Measurements from ENCODE around the gene HOMER1. TPM values are rescaled to one million over a fixed set of nuclear protein-coding genes. Genes with fewer than 3 reads are reported as not detected.
"Not testable (repeated sequence)": the region's sequence is repeated elsewhere in the genome, so short reads cannot be mapped to it uniquely, and the experiment has no call there.

HOMER1 gene
- total RNA-seq, 2 experiments from 2014 or later = 2.4 to 3.1 TPM

DNA sequence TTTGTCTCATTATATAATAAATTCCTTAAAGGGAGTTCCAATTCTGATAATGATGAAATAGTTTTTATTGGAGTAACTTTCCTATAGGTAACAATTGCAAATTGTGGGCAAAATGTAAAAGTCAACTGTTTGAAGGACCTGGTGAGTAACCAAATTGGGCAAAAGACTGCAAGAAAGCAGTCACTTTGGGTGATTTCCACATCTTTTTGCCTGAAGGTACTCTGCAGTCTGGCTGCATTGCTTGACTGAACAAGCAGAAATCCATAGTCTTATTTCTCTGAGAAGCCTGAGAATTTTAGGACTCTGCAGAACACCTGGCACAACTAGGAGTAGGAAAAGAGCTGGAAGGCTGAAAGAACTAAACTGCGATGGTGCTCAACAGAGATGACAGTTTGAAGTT, 114.9 kb downstream of the HOMER1 start:
- ChIA-PET CTCF (no interaction called here), POLR2A (no interaction called here)
- Mint-ChIP-seq H3K4me3 (no peak overlapping the region), H3K4me1 (ENCODE audit: low read depth) (no peaks in the 10 kb centered on the region), H3K36me3 (ENCODE audit: low read depth) (no peaks in the 10 kb centered on the region), H3K27ac (no peak overlapping the region), H3K27me3 (ENCODE audit: low read depth) (no peaks in the 10 kb centered on the region), H3K9me3 (ENCODE audit: insufficient read depth) (no peaks in the 10 kb centered on the region)
- ATAC-seq (no peak), DNase-seq (no peak)

DNA sequence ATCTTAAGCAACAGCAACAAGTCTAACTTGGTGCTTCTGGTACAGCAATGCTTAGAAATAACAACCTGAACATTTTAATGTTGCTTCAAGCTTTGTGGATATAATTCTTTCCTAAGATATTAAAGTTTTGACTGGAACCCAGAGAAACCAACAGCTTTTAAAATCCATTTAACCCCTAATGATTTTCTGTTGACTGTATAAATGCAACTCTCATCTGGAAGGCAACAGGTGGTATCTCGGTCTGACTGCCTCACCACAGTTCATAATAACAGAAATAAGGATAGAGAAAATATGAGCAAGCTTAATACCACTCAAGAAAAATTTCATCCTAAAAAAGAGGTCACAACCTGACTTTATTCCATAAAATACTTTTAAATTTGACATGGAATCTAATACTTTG, 116.9 kb downstream of the HOMER1 start:
- H3K4me3 Mint-ChIP-seq = no peak overlapping the region
- H3K27me3 Mint-ChIP-seq (ENCODE audit: low read depth) = no peaks in the 10 kb centered on the region
- no peaks in the 10 kb centered on the region for H3K9me3 Mint-ChIP-seq (ENCODE audit: insufficient read depth)
- POLR2A ChIA-PET = interaction anchor here (1.1 kb wide), 1 partner anchor 14 kb away, joined by 3 read pairs; no protein-coding TSS in a partner anchor
- no peaks in the 10 kb centered on the region for H3K36me3 Mint-ChIP-seq (ENCODE audit: low read depth)
- H3K4me1 Mint-ChIP-seq (ENCODE audit: low read depth) = no peaks in the 10 kb centered on the region
- H3K27ac Mint-ChIP-seq = no peak overlapping the region
- ATAC-seq = no peak
- CTCF ChIA-PET = no interaction called here
- no peak for DNase-seq

DNA sequence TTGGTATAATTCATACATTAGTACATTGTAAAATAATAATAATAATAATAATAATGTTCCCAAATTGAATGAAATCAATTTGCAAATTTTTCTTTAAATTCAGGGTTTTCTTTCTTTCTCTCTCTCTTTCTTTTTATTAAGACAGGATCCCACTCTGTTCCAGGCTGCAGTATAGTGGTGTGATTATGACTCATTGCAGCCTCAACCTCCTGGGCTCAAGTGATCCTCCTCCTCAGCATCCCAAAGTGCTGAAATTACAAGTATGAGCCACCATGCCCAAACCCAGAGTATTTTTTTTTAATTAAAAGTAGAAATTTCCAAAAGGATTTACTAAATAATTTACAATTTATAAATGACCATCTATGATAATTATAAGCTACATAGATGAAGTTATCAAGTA, 117.7 kb downstream of the HOMER1 start:
- Mint-ChIP-seq H3K27ac (no peak overlapping the region), H3K4me3 (no peak overlapping the region), H3K27me3 (ENCODE audit: low read depth) (no peaks in the 10 kb centered on the region), H3K9me3 (ENCODE audit: insufficient read depth) (no peaks in the 10 kb centered on the region), H3K36me3 (ENCODE audit: low read depth) (no peaks in the 10 kb centered on the region), H3K4me1 (ENCODE audit: low read depth) (no peaks in the 10 kb centered on the region)
- ChIA-PET CTCF (no interaction called here), POLR2A (no interaction called here)
- ATAC-seq (no peak), DNase-seq (no peak)

DNA sequence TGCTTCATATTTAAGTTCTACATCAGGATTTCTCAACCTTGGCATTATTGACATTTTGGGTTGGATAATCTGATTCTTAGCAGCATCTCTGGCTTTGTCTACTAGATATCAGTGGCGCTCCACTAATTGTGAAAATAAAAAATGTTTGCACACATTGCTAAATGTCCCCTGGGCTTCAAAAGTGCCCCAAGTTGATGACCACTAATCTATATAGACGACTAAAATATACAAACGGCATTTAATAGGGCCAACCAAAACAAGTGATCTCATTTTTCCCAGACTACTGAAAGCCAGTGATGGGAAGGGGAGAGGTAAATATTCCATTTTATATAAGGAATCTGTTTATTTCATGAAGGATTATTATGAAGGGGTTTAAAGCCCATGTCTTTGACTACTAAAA, 118.6 kb downstream of the HOMER1 start:
- no peak for DNase-seq
- no peak for ATAC-seq
- no peak overlapping the region for H3K4me3 Mint-ChIP-seq
- no peaks in the 10 kb centered on the region for H3K4me1 Mint-ChIP-seq (ENCODE audit: low read depth)
- no peaks in the 10 kb centered on the region for H3K9me3 Mint-ChIP-seq (ENCODE audit: insufficient read depth)
- H3K27ac Mint-ChIP-seq = no peak overlapping the region
- ChIA-PET CTCF (no interaction called here), POLR2A (no interaction called here)
- H3K36me3 Mint-ChIP-seq (ENCODE audit: low read depth) = no peaks in the 10 kb centered on the region
- H3K27me3 Mint-ChIP-seq (ENCODE audit: low read depth) = no peaks in the 10 kb centered on the region

DNA sequence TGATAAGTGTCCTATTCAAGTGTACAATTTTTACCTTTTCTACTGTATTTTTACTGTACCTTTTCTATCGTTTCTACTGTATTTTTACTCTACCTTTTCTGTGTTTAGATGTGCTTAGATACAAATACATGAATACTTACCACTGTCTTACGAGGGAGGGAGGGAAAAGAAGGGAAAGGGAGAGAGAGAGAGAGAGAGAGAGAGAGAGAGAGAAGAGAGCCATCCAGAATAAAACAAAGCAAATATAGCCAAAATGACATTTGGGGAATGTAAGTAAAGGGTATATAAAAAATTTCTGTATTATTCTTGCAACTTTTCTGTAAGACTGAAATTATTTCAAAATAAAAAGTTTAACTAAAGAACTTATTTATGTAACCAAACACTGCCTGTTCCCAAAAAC, 121.2 kb downstream of the HOMER1 start:
- Mint-ChIP-seq H3K27me3 (ENCODE audit: low read depth) (no peaks in the 10 kb centered on the region), H3K36me3 (ENCODE audit: low read depth) (no peaks in the 10 kb centered on the region), H3K4me1 (ENCODE audit: low read depth) (no peaks in the 10 kb centered on the region), H3K9me3 (ENCODE audit: insufficient read depth) (no peaks in the 10 kb centered on the region), H3K4me3 (no peak overlapping the region), H3K27ac (no peak overlapping the region)
- ATAC-seq (no peak), DNase-seq (no peak)
- ChIA-PET POLR2A (no interaction called here), CTCF (no interaction called here)

DNA sequence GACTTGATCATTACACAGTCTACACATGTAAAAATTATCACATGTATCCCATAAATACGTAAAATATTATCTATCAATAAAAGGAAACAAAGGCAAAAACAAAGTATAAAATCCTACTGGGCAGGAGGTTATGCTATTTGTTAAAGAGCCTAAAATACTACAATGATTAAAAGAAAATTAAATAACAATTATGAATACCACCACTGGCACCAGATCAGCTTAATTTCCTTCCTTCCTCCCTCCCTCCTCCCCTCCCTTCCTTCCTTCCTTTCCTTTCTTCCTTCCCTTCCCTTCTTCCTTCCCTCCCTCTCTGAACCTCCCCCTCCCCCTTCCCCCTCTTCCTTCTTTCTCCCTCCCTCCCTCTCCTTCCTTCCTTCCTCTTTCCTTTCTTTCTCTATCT, 127.3 kb downstream of the HOMER1 start:
- CTCF ChIA-PET = no interaction called here
- peaks cover 12% of the 10 kb centered on the region for H3K36me3 Mint-ChIP-seq (ENCODE audit: low read depth)

DNA sequence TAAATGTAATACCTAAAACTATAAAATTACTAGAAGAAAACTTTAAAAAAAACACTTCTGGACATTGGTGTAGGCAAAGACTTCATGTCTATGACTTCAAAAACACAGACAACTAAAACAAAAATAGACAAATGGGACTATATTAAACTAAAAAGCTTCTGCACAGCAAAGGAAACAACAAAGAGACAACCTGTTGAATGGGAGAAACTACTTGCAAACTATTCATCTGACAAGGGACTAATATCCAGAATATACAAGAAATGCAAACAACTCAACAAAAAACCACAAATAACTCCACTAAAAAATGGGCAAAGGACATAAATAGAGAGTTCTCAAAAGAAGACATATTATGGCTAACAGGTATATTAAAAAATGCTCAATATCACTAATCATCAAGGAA, 128.8 kb downstream of the HOMER1 start:
- H3K27ac Mint-ChIP-seq; H3K27me3 Mint-ChIP-seq (ENCODE audit: low read depth); DNase-seq; CTCF ChIA-PET; H3K4me1 Mint-ChIP-seq (ENCODE audit: low read depth); H3K4me3 Mint-ChIP-seq; POLR2A ChIA-PET; ATAC-seq: not testable (repeated sequence)
- H3K36me3 Mint-ChIP-seq (ENCODE audit: low read depth) = peaks cover 16% of the 10 kb centered on the region
- H3K9me3 Mint-ChIP-seq (ENCODE audit: insufficient read depth) = peaks cover 32% of the 10 kb centered on the region

More for the DNA sequence above, 127.3 kb downstream of the HOMER1 start:
- Mint-ChIP-seq H3K9me3 (ENCODE audit: insufficient read depth) (peaks cover 25% of the 10 kb centered on the region), H3K27ac (no peak overlapping the region), H3K4me3 (no peak overlapping the region), H3K4me1 (ENCODE audit: low read depth) (no peaks in the 10 kb centered on the region), H3K27me3 (ENCODE audit: low read depth) (no peaks in the 10 kb centered on the region)
- POLR2A ChIA-PET = no interaction called here
- ATAC-seq = no peak
- DNase-seq = no peak

DNA sequence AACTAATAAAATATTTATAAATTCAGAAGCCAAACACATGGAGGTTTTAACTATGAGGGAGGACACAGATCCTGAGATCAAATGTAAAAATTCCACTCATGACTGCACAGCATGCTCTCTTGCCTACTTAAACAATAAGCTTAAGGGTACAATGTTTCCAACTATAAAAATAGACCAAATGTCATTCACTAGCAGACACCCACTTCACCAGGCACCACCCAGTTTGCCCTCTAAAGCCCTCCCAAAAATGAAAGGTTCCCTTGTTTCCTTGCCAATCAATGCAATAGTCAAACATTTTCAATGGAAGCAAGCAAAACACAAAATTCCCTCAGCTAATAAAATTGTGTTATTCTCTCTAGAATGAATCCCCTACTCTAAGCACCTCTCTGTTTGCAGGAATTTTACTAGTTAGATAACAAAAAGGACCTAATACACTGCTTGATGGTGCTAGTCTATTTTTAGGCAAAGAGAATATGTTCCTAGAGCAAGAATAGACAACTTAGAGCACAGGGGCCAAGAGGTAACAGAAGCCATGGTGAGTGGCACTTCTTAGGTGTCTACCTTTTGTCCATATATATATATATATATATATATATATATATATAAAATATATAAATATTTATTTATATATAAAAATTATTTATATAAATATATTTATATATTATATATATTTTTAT, 135.3 kb downstream of the HOMER1 start:
- Mint-ChIP-seq H3K27me3 (ENCODE audit: low read depth) (no peaks in the 10 kb centered on the region), H3K36me3 (ENCODE audit: low read depth) (peaks cover 11% of the 10 kb centered on the region), H3K4me1 (ENCODE audit: low read depth) (no peaks in the 10 kb centered on the region), H3K27ac (no peak overlapping the region), H3K9me3 (ENCODE audit: insufficient read depth) (peaks cover 22% of the 10 kb centered on the region), H3K4me3 (no peak overlapping the region)
- ChIA-PET POLR2A (no interaction called here), CTCF (no interaction called here)
- ATAC-seq = no peak
- no peak for DNase-seq

DNA sequence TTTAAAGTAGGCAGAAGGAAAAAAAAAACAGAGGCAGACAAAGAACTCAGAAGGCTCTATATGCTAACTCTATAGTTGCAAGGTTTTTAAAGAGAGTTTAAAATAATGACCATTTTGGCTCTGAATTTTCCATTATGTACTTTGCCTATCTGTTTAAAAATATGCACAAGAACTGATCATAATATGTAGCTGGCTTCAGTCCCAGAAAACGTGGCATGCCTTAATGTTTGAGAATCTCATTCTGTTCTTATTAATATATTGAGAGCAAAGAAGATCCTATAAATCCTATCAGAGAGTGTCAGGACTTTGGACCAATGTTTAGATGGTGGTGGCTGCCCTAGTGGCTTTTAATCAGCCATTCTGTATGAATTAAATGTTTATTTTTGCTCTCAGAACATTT, 156.5 kb downstream of the HOMER1 start:
- Mint-ChIP-seq H3K27ac (no peak overlapping the region), H3K9me3 (ENCODE audit: insufficient read depth) (no peaks in the 10 kb centered on the region), H3K4me1 (ENCODE audit: low read depth) (no peaks in the 10 kb centered on the region), H3K36me3 (ENCODE audit: low read depth) (no peaks in the 10 kb centered on the region), H3K4me3 (no peak overlapping the region), H3K27me3 (ENCODE audit: low read depth) (no peaks in the 10 kb centered on the region)
- ATAC-seq (no peak), DNase-seq (no peak)
- POLR2A ChIA-PET = no interaction called here
- CTCF ChIA-PET = no interaction called here

DNA sequence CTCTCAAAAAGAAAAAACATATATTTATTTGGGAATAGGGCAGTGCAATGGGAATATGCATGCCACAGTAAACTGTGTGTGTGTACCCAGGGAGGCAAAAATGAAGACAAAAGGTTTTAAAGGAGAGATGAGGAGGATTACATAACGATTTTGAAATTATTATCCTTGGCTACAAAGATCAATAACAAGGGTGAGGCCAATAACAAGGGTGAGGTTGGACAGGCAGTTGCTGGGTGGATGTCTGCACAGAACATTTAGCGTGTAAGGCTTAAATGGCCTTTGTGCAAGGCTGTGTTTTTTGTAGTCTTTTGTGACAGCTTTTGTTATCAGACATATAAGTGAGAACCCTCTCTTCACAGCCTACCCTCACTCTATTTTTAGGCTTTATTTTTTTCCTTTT, 164.1 kb downstream of the HOMER1 start:
- DNase-seq = no peak
- CTCF ChIA-PET = no interaction called here
- no peak overlapping the region for H3K27ac Mint-ChIP-seq
- H3K36me3 Mint-ChIP-seq (ENCODE audit: low read depth) = no peaks in the 10 kb centered on the region
- H3K4me3 Mint-ChIP-seq = no peak overlapping the region
- POLR2A ChIA-PET = no interaction called here
- ATAC-seq = no peak
- no peaks in the 10 kb centered on the region for H3K4me1 Mint-ChIP-seq (ENCODE audit: low read depth)
- no peaks in the 10 kb centered on the region for H3K9me3 Mint-ChIP-seq (ENCODE audit: insufficient read depth)
- H3K27me3 Mint-ChIP-seq (ENCODE audit: low read depth) = no peaks in the 10 kb centered on the region

DNA sequence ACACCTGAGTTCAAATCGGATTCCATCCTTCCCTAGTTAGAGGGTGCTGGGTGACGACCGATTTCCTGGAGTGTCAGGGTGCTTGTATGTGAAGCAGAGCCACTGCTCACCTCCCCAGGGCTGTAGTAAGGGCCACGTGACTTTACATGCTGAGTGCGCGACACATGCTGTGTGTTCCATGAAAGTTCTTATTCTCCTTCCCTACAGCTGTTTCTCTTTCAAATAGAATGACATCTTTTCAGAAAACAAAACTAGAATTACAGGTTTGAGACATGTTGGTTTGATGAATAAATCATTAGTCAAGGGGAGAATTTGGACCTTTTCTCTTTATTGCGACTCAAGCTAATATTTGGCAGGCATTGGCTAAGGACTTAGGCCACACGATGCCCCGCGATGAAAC, 164.9 kb downstream of the HOMER1 start:
- Mint-ChIP-seq H3K27ac (no peak overlapping the region), H3K36me3 (ENCODE audit: low read depth) (no peaks in the 10 kb centered on the region), H3K4me3 (no peak overlapping the region), H3K4me1 (ENCODE audit: low read depth) (no peaks in the 10 kb centered on the region), H3K9me3 (ENCODE audit: insufficient read depth) (no peaks in the 10 kb centered on the region), H3K27me3 (ENCODE audit: low read depth) (no peaks in the 10 kb centered on the region)
- CTCF ChIA-PET = no interaction called here
- ATAC-seq = no peak
- POLR2A ChIA-PET = no interaction called here
- no peak for DNase-seq

DNA sequence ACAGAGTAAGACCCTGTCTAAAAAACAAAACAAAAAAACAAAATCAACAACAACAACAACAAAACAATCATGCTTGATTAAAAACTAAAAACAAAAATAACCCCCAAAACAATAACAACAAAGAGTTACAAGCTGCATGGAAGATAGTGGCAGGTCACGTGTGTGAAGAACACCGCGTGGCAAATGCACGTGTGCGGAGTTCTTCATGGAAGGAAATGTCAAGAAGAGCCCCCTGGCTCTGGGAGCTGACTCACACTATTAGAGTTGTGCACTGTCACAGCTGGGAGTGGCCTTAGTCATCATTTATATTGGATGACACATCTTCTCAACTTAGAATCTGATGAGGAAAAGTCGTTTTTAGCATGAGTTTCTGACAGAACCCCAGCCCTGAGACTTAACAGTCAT, 167.5 kb downstream of the HOMER1 start:
- Mint-ChIP-seq H3K4me1 (ENCODE audit: low read depth) (no peaks in the 10 kb centered on the region), H3K9me3 (ENCODE audit: insufficient read depth) (no peaks in the 10 kb centered on the region), H3K27me3 (ENCODE audit: low read depth) (no peaks in the 10 kb centered on the region), H3K4me3 (no peak overlapping the region), H3K27ac (no peak overlapping the region), H3K36me3 (ENCODE audit: low read depth) (no peaks in the 10 kb centered on the region)
- CTCF ChIA-PET = no interaction called here
- ATAC-seq (no peak), DNase-seq (no peak)
- POLR2A ChIA-PET = no interaction called here

DNA sequence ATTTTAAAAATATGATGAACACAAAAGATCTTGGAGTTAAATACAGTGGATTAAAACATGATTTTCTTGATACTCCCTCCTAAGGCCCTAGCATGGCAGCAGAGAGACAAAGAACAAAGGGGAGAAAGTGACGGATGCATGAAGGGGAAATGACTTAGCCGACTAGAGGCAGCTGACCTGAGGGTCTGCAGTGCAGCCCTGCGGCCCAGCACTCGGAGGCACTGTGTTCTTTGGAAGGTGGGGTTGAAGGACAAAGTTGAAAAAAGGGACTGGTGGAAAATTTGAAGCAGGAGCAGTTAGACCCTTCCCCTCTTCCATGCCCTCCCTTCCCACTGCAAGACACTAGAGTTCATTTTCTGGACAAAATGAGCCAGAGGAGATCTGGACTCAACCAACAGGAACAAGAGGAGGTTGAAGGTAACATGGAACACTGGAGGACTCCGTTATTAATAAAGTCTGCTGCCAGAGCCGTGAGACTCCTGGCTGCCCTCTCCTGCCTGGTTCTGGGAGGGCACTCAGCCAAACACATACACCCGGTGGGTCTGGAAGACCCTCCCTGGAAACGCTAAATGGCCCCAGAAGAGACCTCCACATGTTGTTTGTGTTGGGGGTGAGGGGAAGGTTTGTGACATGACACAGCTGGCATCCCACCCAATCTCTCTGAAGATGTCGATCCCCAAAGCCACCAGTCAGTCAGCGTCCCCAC, 179.9 kb downstream of the HOMER1 start:
- ATAC-seq (no peak), DNase-seq (no peak)
- Mint-ChIP-seq H3K4me1 (ENCODE audit: low read depth) (no peaks in the 10 kb centered on the region), H3K27me3 (ENCODE audit: low read depth) (peaks cover 14% of the 10 kb centered on the region), H3K36me3 (ENCODE audit: low read depth) (no peaks in the 10 kb centered on the region), H3K9me3 (ENCODE audit: insufficient read depth) (no peaks in the 10 kb centered on the region), H3K27ac (no peak overlapping the region), H3K4me3 (no peak overlapping the region)
- CTCF ChIA-PET = no interaction called here
- POLR2A ChIA-PET = no interaction called here

Data from activated CD8-positive, alpha-beta T cell treated with anti-CD3 and anti-CD28 coated beads, Interleukin-2, amount 10 ng/mL, durations not matched to agents 7 days and 5 days (primary cell).